Measurements from ENCODE around the gene LCN1.

The LCN1 gene

GRCh38 chr9:135489188-135489906 lies 31.9 kb upstream of the LCN1 start:
- no peak for DNase-seq

DNA sequence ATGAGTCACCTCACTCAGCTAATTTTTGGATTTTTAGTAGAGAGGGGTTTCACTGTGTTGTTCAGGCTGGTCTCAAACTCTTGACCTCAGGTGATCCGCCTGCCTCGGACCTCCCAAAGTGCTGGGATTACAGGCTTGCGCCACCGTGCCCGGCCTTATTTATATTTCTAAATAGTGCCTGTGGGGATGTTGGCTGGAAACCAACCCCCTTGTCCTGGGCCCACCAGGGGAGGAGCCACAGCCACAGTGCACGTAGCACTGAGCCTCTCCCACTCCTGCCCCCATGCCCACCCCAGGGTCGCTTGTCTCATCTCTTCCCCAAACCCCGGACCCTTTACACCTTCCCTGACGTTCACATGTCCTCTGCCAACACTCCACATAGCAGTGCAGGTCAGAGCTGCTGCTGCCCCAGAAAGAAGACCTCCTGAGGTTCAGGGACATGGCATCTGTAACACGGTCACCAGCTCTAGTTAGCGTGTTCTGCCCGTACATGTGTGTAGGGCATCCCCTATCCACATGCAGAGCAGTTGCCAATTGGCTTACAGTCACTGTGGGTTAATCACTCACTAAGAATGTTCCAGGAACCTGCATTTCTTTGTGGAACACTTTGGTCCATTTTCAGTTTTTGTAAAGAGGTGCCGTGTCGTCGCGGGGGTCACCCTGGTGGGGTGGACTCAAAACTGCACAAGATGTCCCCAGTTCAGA lies 30.9 kb upstream of the LCN1 start:
- DNase-seq: no peak

DNA sequence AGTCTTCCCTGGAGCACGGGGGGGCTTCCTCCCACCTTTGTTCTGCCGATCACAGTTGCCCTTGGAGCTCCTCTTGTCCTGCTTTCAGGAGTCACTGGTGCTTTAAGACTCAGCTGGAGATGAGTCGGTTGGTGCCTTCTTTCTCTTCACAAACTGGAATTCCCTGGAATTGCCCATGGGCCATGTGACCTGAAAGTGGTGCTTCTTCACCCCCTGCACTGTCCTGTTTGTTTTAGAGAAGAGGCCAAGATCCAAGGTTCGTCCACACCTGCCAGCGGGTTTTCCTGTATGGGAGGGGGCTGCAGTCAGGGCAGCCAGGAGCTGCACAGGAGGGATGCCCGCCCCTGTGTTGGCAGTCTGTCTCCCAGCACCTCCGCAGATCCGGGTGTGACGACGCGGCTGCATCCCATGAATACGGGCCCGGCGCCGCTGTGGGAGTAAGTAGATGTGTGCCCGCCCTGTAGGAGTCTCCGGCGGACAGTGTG lies 30.2 kb upstream of the LCN1 start:
- DNase-seq: no peak

- no peak for DNase-seq
These were observed 29.5 kb upstream of the LCN1 start for GRCh38 chr9:135491764-135492163.

DNA sequence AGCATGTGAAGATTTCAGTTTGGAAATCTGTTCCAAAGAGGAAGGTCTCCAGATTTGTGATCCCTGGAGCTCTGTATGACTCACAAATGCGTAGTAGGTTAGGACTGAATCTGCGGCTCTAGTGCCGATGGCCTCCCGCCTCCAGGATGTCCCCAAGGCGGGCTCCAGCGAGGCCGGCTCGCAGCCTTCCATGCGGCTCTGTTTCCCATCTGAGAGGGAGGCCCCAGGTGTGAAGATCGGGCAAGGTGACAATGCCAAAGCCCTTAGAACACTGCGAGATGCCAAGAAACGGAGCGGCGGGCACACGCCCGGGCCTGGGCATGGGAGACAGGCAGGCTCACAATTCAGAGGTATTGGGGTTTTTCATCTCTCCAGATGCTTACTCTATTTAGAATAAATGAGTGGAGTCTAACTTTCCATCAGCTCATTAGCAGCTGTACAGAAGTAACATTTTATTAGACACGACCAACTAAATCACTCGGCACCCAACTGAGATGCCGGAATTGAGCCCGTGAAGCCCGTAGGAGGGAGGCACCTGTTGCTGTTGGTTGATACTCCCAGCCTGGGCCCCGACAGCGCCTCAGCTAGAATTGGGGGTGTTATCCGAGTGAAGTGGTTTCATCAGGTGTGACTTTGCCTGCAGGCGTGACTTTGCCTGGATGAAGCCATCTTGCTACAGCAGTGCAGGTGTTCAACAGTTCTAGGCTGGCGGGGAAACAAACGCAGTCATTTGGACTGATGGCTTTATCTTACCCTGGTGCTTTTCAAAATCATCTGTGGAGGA lies 28.2 kb upstream of the LCN1 start:
- no peak for DNase-seq

DNA sequence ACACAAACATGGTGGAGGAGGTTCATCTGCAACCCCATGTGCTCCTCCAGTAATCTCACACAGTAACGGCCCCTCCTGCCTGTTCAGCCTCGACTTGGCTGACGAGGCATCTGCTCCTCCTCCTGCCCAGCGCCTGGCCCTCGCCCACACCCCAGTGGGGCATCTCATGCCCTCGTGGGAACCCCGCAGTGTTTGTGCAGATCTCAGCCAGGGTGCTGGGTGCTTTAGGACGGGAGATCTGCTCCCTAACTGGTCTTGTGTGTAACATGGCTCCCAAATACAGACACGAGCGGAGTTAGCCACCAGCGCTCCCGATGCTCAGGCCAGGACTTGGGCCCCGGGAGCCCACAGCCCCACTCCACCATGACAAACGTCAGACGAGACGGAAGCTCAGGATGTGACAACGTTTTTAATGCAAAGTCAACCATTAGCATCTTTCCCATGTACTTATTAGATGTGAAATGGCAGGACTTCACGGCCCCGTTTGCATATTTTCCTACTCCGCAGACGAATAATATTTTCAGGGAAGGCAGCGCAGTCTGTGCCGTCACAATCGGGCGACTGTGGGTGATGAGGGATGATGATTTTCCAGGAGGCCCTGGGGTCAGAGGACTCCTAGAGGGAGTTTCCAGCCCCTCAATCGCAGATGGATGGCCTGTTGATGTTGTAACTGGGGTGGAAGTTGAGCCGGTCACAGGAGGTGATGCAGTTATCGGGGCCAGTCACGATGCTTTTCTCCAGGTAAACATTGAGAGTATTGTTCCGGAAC lies 26.3 kb upstream of the LCN1 start:
- DNase-seq: no peak

- no peak for DNase-seq
These were observed 22.7 kb upstream of the LCN1 start for GRCh38 chr9:135498381-135499126.

- DNase-seq: peak; percentile 26 to 77
These were observed 21.7 kb upstream of the LCN1 start for GRCh38 chr9:135499326-135500070.

DNA sequence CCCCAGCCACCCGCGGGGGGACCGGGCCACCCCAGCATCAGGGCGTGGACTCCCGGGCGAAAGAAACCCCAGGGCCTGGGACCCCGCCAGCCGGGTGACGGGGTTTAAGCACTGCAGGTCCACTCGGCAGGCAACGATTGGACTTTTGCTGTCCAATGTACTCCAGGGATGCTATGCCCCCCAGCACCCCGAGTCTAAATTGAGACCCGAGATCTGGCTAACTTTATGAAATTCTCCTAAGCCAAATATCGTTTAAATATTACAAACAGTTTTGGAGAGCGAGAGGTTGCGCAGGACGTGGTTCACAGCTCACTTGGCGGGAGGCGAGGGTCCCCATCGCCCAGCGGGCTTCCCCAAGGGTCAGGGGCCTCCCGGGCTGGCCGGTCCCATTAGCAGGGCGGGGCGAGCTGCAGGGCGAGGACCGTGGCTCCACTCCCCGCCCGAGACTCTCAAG lies 21.1 kb upstream of the LCN1 start:
- DNase-seq: no peak

GRCh38 chr9:135500525-135501260 lies 20.5 kb upstream of the LCN1 start, which contains the start of gene MRPS2:
Gene MRPS2, plus strand, starts transcription at chr9:135500682. Its CDS starts 29 bp downstream, at chr9:135500711.
- DNase-seq: peak; percentile 58 to 69

DNA sequence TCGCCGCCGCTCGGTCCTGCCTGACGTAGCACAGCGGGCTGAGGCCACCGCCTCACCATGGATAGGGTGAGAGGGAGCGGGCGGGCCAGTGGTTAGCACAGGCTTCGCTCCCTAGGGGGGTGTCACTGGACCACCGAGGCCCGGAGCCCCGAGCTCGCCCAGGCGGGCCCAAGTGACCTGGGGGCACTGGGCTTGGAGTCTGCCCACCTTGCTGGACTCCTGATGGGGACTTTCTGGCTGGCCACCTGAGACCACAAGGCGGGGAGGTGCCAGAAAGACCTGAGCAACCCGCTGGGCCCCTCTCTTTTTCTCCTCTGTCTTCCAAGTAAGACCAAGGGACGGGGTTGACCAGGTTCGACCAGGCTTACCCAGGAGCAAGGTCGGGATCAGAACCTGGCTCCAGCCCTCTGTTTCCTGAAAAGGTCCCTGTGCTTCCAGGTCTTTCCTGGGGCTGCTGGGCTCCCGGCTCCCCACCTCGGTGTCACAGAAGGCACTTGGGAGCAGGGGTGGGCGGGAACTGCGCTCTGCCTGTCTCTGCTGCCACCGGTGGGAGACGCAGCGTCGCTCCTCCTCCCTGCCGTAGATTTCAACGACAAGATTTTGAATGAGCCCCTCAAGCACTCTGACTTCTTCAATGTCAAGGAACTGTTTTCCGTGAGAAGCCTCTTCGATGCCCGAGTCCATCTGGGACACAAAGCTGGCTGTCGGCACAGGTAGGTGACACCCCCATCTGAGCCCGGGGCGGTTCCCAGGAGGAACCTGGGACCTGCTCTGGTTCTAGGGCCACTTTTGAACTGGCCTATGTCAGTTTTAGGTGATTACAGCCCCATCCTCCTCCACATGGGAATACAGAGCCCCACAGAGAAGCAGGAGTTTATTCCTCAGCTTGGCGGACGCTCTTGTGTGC lies 19.7 kb upstream of the LCN1 start:
- DNase-seq: no peak

DNA sequence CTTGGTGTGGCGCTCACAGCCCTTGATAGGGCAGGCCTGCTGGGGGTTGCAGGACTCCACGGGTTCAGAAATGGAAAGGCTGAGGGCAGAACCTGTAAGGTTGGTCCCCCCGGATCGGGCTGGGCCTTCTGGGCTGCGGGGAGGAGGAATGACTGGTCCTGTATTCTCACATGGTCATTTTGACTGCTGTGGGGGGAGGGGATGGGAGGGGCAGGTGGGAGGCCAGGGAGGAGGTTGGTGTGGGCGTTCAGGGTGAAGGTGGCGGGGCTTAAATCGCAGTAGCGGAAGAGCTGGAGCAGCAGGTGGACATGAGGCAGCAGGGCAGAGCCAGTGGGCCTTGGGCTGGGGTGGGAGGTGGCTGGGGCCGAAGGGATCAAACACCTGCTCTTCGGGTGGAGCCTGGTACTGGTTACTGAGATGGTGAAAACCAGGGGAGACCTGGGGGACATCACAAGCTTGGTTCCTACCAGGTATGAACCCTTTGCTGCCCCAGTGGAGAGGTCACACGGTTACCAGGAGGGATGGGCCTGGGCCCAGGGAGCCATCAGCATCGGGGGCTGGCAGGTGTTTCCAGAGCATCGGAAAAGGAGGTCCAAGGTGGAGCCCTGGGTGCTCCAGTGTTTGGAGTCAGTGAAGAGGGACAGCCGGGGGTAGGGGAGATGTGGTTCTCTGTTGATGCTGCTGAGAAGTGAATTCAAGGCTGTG lies 18.9 kb upstream of the LCN1 start:
- DNase-seq: no peak

- DNase-seq: no peak
These were observed 18.3 kb upstream of the LCN1 start for GRCh38 chr9:135502873-135503321.

- DNase-seq: no peak
These were observed 17.6 kb upstream of the LCN1 start for GRCh38 chr9:135503371-135504261.

DNA sequence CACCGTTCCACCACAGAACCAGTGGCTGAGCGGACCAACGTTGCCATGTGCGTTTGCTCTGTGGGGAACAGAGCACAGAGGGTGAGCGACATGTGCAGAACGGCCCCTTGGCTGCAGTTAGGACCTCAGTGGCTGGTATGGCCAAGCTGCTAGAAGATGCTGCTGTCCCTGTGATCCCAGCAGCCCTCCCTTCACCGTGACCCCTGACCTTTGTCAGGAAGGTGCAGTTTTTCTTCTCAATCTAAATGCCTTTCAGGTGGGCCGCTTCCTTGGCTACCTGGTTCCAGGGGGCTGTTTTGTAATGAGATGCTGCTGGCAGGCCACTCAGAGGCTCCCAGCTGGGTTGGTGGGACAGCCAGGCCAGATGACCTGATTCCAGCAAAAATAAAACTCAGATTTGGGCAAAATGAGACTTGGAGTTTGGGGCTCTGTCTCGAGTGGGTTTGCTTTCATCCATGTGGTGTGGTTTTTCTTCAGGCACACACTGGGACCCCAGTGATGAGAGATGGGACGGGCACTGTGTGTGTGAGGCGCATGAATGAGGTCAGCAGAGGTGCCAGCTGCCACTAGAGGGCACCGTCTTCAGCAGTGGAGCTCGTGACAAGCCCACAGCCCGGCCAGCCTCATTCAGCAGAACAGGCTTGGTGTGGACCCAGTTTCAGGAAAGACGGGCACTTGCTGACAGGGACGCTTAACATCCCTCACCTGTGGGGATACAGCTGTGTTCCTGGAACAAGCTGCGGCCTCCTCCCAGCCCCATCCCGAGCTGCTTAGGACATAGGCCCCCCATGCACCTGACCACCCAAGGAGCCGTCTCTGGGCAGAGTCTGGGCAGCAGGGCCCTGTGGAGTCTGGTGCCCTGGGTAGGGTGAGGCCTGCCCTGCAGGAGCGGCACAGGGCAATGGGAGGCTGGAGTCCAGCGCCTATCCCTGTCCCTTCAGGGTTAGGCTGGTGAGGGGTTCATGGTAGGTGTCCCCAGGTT lies 16.7 kb upstream of the LCN1 start:
- DNase-seq: peak in 1 of 2 experiments; percentile 9

Measured in NCI-H446 (cell line).